COR-L47 (cell line): ENCODE measurements around the gene CDC14A.
A peak's percentile ranks its signal among the peaks of the same experiment; 100 is the strongest.
"Not testable (repeated sequence)": the region's sequence is repeated elsewhere in the genome, so short reads cannot be mapped to it uniquely, and the experiment has no call there.

Experiments used
- DNase-seq: peaks from one replicate; lab custom pipeline; 2025; lab: John Stamatoyannopoulos, UW

CDC14A gene

DNA sequence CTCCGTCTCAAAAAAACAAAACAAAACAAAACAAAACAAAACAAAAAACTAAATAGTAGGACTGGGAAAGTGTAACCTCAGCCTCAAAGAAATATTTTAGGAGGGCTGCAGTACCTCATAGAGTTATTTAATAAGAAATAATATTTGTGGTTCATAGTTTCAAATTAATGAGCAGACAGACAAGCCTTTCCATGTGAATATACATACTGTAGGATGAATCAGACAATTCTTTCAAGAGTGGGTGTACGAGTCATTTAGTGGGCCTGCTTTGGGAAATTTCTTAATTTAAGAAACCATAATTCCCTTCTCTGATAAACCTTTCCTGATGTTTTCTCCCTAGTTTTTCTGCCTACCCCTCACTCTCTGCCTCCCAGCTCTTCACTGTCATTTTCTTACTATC lies 52.5 kb downstream of the CDC14A start:
- no peak for DNase-seq

DNA sequence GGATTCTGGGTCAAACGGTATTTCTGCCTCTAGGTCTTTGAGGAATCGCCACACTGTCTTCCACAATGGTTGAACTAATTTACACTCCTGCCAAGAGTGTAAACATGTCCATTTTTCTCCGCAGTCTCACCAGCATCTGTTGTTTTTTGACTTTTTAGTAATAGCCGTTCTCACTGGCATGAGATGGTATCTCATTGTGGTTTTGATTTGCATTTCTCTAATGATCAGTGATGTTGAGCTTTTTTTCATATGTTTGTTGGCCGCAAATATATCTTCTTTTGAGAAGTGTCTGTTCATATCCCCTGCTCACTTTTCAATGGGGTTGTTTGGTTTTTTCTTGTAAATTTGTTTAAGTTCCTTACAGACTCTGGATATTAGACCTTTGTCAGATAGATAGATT lies 53.6 kb downstream of the CDC14A start:
- not testable (repeated sequence) for DNase-seq

DNA sequence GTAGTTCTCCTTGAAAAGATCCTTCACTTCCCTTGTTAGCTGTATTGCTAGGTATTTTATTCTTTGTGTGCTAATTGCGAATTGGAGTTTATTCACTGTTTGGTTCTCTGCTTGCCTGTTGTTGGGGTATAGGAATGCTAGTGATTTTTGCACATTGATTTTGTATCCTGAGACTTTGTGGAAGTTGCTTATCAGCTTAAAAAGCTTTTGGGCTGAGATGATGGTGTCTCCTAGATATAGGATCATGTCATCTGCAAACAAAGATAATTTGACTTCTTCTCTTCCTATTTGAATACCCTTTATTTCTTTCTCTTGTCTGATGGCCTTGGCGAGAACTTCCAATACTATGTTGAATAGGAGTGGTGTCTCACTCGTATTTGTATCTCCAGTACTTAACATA lies 55.1 kb downstream of the CDC14A start:
- DNase-seq = not testable (repeated sequence)

DNA sequence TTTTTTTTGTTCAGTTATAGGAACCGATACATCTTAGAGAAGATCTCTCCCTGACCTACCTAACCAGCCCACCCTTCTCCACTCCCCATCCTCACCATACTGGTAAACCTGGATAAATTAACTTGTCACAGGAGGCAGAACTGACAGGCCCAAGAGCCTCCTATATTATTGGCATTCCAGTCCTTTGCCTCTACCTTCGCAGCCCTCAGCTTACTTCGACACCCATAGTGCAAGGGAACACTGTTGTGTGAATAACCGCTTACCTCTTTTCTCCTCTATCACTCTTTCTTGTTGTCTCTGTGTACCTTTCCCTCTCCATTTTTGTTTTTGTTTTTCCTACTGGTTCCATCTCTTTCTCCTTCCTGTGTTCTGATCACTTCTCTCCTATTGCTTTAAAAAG lies 58.7 kb downstream of the CDC14A start:
- no peak for DNase-seq

DNA sequence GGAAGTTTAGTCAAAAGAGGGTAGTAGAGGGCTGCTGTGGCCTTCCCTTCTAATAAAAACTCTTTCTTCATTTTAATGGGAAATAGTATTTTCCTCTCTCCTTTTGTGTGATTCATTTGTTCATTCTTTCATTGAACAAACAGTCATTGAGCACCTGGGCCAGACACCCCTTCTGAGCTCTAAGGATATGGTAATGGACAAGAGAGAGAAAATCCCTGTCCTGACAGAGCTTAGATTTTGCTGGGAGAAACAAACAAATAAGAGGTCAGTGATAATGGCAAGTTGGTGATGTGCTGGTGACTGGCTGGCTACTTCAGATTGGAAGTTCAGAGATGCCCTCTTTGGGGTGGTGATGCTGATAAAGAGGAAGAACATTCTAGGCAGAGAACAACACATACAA lies 59.3 kb downstream of the CDC14A start:
- DNase-seq = no peak

DNA sequence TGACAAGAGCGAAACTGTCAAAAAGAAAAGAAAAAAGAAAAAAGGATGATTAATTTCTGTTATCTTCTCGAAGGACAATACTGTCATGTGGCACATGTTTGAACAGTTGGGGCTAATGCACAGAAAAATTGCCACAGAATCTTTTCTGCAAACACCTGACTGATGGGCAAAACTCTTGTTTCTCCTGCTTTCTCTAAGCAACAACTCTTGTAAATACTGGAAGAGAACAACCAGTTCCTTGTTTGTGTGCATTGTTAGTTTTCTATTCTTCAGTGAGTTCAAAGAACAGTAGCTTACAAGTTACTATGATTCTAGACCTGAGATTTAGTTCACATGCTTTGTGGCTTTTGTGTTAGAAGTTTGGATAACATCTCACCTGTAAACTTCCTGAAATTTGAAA lies 60.7 kb downstream of the CDC14A start:
- DNase-seq = no peak

DNA sequence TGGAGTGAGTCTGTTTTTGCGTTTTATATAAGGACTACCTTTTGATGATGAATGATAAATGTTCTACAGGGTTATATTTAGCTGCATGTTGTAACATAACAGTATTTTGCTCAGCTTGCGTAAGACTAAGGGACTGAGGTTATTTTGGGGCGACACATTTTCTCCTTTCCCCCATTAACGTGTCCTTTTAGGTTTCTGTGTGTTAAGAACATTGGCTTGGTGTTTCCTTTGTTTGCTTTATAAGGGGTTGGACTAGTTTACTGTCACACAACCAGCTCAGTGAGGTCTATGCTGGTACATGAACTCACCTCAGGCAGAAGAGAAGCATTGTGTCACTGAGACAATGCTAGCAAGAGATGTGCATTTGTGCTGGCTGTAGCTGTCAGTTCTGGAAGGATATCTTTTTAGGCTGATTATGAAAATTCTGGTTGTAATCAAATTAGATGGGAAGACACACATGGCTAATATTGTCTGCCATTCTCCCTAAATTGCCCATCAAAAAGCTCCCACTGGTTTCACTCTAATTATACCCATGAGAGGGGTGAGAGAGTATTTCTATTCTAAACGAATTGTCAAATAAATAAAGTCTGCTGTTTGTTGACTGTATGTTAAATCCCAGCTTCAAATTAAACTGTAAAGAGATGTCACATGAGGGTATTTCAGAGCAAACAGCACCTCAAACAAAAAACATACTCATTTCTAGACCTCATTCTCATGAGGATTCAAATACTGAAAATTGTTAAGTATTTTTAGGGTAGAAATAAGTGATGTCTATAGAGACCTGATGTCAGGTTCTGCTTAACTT lies 62.6 kb downstream of the CDC14A start:
- DNase-seq = no peak

DNA sequence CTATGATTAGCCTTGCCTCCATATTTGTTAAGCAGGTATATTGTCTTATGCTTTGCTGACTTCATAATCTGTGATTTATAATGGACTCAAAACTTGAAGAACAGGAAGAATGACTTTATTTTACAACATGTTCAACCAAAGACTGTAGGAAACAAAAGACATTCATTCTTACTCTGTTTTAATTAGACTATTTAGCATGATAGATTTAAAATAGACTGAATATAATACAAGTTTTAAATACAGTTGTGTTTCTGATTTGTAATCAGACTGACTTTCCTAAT lies 63.1 kb downstream of the CDC14A start:
- DNase-seq = no peak

DNA sequence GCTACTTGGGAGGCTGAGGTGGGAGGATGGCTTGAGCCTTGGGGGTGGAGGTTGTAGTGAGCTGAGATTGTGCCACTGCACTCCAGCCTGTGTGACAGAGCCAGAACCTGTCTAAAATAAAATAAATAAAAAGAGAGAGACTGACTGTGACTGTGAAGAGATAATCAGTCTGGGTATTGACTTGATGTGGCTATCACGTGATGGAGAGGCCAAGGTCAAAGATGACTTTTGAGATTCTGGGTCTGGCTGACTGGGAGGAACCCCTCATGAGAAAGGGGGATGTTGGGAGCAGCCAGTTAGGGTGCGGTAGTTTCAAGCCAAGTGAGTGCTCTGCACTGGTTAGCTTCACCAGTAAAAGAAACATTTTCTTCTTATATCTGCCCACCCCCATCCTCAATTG lies 66.8 kb downstream of the CDC14A start:
- no peak for DNase-seq

DNA sequence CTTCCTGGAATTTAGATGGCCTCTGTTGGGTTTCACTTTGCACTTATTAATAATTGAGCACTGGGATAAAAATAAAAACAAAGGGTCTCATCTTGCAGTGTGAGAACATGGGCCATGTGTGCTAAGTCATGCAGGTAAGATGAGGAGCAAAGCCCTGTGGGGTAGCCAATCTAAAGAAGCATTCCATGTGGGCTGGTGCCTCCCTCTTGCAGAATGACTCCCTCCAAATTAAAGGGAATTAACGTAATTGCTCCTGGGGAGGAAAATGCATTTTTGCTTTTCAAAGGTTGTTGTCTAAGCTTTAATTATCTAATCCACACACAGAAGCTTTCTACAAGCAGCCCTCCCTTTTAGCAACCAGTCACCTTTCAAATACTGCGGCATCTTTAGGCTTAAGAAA lies 69.8 kb downstream of the CDC14A start:
- no peak for DNase-seq

DNA sequence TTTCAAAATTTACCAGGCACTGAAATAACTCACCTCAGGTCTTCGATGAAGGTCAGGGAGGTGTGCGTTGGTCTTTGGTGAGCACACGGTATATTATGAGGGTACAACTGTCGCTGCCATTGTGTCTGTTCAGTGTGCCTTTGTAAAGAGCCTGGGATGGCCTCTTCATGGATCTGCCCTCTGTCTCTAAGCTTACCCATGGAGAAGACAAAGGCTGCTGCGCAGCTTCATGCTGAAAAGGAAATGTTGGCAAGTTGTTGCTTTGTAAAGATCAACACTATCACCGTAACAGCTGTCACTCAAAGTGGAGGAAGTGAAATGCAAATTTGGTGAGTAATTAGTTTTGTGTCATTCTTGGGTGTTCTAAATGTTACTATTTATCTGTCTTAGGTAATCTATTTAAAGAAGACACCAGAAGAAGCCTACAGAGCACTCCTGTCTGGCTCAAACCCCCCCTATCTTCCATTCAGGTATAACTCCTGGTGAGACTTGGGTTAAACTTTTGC lies 71.6 kb downstream of the CDC14A start:
- DNase-seq = no peak

DNA sequence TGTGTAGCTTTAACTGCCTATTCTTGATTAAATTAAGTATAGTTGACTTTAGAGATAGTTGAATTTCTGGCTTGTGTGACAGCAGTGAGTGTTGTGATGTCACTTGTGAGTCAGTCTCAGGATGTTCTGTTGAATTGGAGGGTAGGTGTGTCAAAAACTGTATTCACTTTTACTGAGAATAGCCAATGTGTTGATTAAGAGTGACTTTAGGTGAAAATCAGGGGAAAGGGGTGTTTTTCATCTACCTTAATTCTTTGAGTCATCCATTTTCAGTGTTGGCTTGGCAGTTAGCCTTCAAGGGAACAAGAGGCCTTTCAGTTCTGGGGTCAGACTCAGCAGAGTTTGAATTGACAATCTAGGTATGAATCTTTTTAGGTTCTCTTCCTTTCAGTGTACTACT lies 75.9 kb downstream of the CDC14A start:
- no peak for DNase-seq

DNA sequence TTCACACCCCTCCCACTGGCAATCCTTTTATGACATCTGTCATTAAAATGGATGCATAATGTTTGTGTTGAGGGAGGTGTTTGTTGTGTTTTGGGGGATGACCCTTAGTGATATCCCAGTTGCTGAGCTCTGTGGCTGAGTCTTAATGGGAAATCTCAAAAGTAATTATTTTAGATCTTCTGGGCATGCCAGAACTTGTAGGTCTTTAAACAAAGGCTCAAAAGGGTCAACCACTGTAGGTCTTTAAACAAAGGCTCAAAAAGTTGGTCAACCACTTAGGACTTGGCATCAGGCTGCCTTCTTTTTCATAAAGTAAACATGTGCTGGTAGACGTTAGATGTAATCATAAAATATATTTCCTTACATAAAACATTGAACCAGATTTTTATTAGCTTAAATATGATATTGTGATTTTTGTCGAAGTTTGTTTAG lies 78.0 kb downstream of the CDC14A start:
- DNase-seq = peak; percentile 31

DNA sequence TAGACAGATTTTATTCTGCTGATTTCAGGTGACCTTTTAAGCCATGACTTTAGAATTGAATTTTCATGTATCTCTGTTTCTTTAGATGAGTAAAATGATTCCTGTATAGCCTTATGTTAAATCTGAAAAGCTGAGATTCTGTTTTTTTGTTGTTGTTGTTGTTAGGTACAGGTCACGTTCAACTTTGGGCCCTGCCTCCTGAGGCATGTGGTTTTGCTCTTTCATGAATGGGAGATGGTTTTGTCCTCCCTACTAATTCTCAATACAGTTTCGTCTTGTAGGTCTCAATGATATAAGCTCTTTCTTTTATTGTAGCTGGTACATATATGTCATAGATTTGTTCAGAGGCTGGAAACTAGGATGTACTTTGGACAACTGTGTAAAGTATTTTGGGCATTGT lies 79.6 kb downstream of the CDC14A start:
- DNase-seq = no peak

DNA sequence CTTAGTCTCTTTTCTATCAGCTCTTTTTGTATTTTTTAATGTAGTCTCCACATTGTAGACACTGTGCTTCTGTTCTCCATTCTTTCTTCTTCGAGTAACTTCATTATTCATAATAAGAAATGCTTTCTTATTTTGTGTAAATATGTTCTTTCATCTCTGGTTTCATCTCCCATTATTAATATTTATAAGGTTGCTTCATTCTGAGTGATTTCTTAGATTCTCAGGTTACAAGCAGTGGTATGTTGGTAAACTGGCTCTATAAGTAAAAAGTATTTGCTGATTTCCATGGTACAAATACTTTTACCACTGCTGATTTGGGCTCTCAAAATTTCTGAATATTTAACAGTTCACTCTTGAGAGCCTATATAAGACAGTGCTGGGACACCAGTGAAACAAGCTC lies 81.3 kb downstream of the CDC14A start:
- DNase-seq = no peak

DNA sequence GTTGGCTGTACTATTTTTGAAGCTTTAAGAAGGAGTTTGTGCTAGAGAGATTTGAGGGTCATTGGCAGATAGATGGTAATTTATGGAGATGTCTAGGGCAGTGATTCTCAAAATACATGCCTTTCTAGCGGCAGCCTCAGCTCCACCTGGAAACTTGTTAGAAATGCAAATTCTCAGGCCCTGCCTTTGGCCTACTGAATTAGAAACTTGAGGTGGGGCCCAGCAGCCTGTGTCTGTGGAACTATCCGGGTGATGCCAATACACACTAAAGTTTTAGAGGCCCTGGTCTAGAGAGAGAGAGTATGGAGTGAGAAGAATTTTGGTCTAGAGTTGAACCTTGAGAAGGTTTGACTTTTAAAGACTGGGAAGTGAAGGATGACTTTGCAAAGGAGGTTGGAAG lies 82.5 kb downstream of the CDC14A start:
- DNase-seq = no peak

DNA sequence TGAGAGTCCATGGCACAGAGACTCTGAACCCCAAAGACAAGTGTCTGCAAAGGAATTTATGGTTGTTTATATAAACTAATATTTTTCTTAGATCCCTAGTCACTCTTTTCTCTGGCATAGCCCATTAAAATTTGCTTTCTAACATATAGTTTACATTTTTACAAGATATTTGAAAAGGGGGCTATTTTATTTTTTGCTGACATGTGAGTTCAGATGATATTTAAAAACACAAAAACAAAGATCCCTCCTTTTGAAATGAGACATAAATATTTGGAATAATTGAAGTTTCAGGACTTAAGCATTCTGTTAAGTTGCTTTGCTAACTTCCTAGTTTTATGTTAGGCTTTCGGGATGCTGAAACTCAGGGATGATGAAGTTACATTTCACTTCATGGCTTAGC lies 86.1 kb downstream of the CDC14A start:
- no peak for DNase-seq

DNA sequence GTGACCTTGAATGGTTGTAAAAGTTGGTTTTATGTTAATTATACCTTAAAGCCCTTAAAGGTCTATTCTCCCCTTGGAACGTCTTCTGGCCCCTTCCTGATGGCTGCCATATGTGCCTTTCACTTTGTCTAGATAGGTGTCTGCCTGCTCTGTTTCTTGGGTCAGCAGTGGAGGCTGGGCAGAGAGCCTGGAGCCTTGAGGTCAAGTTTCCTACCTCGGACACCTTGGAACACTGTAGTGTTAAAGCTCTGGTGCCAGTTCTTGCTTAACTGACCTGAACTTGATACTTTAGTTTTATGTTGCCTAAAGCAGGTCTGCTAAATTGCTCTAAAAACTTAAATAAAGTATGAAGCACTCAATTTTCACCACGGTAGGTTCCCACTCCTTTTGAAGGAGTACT lies 86.5 kb downstream of the CDC14A start:
- DNase-seq = no peak

DNA sequence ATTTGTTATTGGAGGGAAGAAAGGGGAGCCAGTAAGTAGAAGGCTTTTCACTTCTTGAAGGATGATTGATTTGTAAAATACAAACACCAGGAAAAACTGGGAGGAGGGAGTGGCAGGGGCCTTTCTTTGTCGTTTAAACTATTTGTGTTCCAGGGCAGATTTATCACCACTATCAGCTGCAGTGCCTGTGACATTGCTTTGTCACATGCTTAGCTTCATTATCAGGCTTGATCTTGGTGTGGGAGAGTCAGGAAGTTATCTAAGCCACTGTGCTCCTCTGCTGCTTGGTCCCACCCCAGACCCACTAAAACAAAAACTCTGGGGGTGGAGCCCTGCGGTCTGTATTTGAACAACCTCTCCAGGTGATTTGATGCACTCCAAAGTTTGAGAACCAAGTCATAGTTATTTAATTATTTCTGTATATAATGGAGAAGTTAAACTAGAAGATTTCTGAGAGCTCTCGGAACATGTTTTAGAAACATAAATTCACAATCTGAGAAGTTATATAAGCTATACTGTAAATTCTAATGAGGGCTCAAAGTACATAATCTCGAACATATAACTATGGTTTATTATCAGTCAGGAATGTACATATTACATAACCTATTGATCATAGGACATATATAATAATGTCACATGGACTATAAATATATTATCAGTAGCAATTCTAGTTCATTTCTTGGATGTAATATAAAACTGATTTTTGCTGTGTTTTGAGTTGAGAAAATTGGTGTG lies 87.9 kb downstream of the CDC14A start:
- DNase-seq = no peak

DNA sequence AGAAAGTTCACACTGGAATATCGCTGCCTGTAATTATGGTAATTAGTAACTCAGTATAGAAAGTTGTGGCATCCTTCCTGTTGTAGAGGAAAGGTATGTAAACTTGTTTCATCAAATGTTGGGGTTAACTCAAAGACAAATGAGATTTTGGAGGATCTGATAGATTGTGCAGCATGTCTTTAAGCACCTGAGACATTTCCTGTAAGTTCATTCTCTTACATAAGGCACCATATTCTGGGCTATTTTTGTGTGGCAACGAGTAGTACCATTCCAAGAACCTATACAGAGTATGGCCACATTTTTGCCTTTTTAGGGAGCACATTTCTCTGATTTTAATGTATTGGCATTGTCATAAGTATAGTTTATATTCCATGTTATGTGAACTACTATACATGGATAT lies 88.8 kb downstream of the CDC14A start:
- no peak for DNase-seq

DNA sequence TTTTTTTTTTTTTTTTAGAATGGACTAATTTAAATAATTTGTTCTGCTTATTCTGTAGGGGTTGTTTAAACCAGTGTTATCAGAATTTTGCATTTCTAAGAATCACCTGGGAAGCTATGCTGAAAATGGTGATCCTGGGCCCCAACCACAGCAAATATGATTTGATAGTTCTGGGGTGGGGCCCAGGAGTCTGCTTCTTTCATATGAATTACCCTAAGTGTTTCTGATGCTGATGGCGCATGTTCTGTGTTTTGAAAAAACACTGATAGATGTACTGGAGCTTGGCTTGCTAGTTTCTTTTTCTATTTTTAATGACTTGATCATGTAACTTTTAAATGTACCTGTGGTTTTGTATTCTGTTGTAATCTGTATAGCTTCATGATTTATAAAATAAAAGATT lies 89.3 kb downstream of the CDC14A start:
- DNase-seq = no peak

DNA sequence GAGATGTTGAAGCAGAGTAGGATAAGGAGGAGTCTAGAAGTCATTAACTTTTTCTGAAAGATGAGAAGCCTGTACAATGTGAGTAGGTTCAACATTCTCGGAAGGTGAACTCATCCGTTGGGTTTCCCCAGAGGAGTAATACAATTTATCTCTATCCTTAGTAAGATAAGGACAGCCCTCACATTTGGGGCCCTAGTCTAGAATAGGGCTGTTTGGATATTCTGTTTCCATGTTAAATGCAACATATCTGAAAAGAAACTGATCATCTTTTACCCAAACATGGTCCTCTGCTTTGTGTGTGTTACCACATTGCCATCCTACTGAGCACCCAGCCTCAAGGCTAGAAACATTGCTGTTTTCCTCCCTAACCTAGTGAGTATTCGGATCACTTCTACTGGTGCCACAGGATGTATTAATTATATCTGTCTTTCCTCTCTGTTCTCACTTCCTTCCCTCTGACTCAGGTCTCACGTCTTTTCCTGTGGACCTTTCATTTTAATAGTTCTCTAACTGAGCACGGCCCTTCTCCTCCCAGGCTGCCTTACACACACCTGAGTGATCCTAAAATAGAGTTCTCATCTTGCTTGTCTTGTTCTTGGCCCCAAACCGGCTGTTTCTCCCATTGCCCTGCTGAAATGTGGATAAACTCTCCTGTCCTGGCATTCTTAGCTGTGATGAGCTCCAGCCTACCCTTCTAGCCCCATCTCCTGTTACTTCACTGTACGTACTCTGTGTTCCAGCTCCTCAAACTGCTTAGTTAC lies 91.7 kb downstream of the CDC14A start:
- DNase-seq = no peak

DNA sequence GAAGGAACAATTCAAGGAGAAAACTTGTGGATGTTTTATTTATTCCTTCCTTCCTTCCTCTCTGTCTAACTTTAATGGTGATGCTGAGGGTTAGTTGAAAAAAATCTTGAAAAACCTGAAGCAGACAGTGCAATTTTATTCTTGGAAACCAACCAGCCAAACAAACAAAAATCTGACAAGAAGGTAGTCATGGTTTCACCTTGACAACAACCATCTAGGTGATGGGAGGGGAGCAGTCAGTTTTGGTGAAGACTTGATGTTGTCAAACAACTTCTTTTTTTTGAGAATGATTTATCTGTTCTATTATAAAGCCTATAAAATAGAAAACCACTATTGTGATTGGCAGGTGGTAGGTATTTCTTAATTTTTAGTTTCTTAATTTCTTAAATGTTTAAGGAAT lies 93.3 kb downstream of the CDC14A start:
- no peak for DNase-seq
